Activated T-helper 1 cell treated with anti-CD3 and anti-CD28 coated beads, Interleukin-12 subunit alpha, Interleukin-12 subunit beta, Interleukin-2, Interleukin-4 antibody, amounts not matched to agents 30 ng/mL and 10 ng/mL and 1 ng/mL, durations not matched to agents 14 hours and 24 hours and 36 hours (primary cell): ENCODE measurements around the gene ZBTB5. TPM values are rescaled to one million over a fixed set of nuclear protein-coding genes. Genes with fewer than 3 reads are reported as not detected.
"Not testable (repeated sequence)": the region's sequence is repeated elsewhere in the genome, so short reads cannot be mapped to it uniquely, and the experiment has no call there.

ENCODE experiments used
- DNase-seq: peaks from one replicate; pipeline ENCODE4 v3.0.0; 2021; ENCODE audit warnings: low spot score
- H3K27ac Mint-ChIP-seq: one replicate; pipeline ENCODE4 v1.8.0; 2021; ENCODE audit warnings: mild to moderate bottlenecking, mixed read lengths
- H3K27me3 Mint-ChIP-seq: one replicate; pipeline ENCODE4 v1.8.0; 2022; ENCODE audit warnings: mild to moderate bottlenecking, moderate library complexity, mixed read lengths; ENCODE audit not compliant: insufficient read depth
- H3K36me3 Mint-ChIP-seq: one replicate; pipeline ENCODE4 v1.8.0; 2021; ENCODE audit warnings: low read depth, mixed read lengths
- H3K4me1 Mint-ChIP-seq: one replicate; pipeline ENCODE4 v1.8.0; 2021; ENCODE audit warnings: low read depth, mixed read lengths
- H3K4me3 Mint-ChIP-seq: one replicate; pipeline ENCODE4 v1.8.0; 2021; ENCODE audit warnings: mild to moderate bottlenecking, moderate library complexity, mixed read lengths
- H3K9me3 Mint-ChIP-seq: one replicate; pipeline ENCODE4 v1.8.0; 2021; ENCODE audit warnings: mixed read lengths
- intact Hi-C: fragments of 100-400 bp; cut with micrococcal nuclease; formaldehyde crosslinking; loops from one replicate; pipeline ENCODE4 v1.15.1; 2024
- total RNA-seq: library from RNA; stranded (reverse); gene quantifications from 2 replicates; pipeline ENCODE4 v1.2.3, GENCODE V29; 2022

Gene ZBTB5
- total RNA-seq, 1 donor from 2014 or later = 9.6 TPM

DNA sequence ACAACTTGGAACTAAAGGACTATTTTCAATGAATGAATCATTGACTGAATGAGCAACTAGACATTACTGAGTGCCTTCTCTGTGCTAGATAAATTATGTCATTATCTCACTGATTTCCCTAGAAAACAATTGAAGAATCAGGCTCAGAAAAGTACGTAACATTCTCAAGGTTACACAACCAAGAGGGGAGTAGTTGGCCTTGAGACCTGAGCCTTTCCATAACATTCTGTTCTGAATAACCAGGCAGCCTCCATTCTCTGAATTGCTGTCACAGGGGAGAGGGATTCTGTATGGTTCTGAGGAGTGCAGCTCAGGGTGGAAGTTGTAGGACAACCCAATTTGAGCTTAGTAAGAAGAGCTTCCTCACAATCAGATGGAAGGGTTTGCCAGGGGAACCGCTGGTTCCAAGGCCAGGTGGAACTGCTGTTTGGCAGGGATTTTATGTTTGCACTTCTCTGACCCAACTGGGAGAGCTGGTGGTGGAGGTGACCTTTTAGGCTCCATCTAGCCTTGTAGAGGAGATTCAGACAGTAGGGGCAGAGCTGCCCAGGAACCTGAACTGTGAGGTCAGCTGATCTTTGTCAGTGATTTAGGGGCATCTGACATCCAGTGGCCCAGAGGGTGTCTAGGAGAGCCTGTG, 36.8 kb upstream of the ZBTB5 start:
- no peaks in the 10 kb centered on the region for H3K9me3 Mint-ChIP-seq
- no peak for DNase-seq
- no peaks in the 10 kb centered on the region for H3K27me3 Mint-ChIP-seq
- peaks cover 9% of the 10 kb centered on the region for H3K4me1 Mint-ChIP-seq
- peaks cover 59% of the 10 kb centered on the region for H3K36me3 Mint-ChIP-seq
- H3K27ac Mint-ChIP-seq = no peak overlapping the region
- no peak overlapping the region for H3K4me3 Mint-ChIP-seq
- intact Hi-C loops = no loop called here

DNA sequence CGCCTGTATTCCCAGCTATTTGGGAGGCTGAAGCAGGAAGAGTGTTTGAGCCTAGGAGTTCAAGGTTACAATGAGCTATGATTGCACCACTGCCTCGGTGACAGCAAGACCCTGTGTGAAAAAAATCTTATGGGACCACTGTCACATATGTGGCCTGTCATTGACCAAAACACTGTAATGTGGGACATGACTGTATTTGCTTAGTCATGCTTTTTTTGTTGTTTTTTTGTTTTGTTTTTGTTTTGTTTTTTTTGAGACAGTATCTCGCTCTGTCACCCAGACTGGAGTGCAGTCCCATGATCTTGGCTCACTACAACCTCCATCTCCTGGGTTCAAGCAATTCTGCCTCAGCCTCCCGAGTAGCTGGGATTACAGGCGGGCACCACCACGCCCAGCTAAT, 34.0 kb upstream of the ZBTB5 start:
- Mint-ChIP-seq H3K9me3 (no peaks in the 10 kb centered on the region), H3K27me3 (no peaks in the 10 kb centered on the region), H3K27ac (no peak overlapping the region), H3K4me3 (no peak overlapping the region), H3K36me3 (peaks cover 60% of the 10 kb centered on the region), H3K4me1 (peaks cover 9% of the 10 kb centered on the region)
- intact Hi-C loops = no loop called here
- no peak for DNase-seq

DNA sequence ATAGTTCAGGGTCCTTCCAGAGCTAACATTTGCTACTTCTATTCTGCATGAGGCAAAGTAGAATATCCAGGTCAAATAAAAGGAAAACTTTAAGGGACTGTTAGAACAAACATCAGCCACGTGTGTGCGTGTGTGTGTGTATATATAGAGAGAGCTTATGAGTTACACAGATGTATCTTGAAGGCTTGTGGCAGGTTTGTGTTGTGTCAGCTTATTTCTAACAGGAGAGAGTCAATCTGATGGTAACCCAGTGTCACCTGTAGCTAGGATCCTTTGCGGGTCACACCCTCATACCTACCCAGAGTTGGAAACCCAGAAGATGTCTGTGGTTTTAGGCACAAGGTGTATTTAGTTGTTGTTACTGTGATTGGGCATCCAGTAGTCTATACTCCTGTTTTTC, 33.2 kb upstream of the ZBTB5 start:
- Mint-ChIP-seq H3K9me3 (no peaks in the 10 kb centered on the region), H3K27ac (no peak overlapping the region), H3K27me3 (no peaks in the 10 kb centered on the region), H3K4me1 (peaks cover 1% of the 10 kb centered on the region), H3K36me3 (peaks cover 58% of the 10 kb centered on the region), H3K4me3 (no peak overlapping the region)
- no peak for DNase-seq
- intact Hi-C loops = no loop called here

DNA sequence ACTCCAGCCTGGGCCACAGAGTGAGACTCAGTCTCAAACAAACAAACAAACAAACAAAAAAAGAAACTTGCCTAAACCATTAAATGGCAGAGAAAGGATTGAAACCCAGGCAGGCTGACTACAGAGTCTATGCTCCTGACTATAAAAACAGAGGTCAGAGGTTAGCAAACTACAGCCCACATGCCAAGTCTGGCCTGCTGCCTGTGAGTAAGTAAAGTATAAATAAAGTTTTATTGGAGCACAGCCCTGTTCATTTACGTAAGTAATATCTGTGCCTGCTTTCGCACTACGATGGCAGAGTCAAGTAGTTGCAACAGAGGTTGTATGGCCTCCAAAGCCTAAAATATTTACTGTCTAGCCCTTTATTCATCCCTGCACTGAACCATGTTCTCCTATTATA, 32.1 kb upstream of the ZBTB5 start:
- Mint-ChIP-seq H3K4me3 (no peak overlapping the region), H3K27me3 (no peaks in the 10 kb centered on the region), H3K27ac (no peak overlapping the region), H3K36me3 (peaks cover 52% of the 10 kb centered on the region), H3K9me3 (no peaks in the 10 kb centered on the region), H3K4me1 (no peaks in the 10 kb centered on the region)
- intact Hi-C loops = no loop called here
- DNase-seq = no peak

DNA sequence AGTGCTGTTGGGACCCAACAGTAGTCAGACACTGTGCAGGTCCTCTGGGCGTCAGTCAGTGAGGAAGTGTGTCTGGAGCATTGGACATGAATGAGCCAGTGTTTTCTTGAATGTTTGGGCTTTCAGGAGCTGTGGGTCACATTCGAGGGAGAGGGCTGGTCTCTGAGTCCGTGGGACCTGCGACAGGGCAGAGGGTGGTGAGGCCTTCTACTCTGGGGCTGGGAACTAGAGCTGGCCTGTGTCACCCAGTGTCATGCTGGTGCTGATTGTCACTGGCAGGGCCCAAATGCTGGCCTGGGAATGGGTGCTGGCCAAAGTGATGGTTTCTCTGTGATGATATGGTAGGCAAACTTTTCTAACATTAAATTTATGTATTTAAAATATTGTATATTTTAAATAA, 30.8 kb upstream of the ZBTB5 start:
- Mint-ChIP-seq H3K36me3 (peaks cover 45% of the 10 kb centered on the region), H3K9me3 (no peaks in the 10 kb centered on the region), H3K27me3 (no peaks in the 10 kb centered on the region), H3K27ac (no peak overlapping the region), H3K4me3 (no peak overlapping the region), H3K4me1 (peaks cover 6% of the 10 kb centered on the region)
- no peak for DNase-seq
- intact Hi-C loops = no loop called here

DNA sequence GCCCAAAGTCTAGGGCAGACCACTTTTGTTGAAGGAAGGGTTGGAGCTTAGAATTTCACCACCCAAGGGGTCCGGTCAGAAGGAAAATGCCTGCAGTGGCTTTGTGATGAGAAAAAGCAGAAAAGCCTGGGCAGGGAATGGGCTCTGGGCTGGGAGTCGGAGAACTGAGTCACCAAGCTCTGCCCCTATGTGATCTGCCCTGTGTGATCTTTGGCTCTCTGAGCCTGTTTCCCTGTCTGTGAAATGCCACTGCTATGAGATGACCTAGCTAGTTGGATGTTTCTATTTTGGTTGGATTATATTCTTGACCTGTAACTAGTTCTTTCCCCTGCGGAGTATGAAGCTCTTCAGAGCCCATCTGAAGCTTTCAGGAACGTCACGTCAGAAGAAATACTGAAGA, 30.3 kb upstream of the ZBTB5 start:
- Mint-ChIP-seq H3K27ac (no peak overlapping the region), H3K36me3 (peaks cover 45% of the 10 kb centered on the region)

DNA sequence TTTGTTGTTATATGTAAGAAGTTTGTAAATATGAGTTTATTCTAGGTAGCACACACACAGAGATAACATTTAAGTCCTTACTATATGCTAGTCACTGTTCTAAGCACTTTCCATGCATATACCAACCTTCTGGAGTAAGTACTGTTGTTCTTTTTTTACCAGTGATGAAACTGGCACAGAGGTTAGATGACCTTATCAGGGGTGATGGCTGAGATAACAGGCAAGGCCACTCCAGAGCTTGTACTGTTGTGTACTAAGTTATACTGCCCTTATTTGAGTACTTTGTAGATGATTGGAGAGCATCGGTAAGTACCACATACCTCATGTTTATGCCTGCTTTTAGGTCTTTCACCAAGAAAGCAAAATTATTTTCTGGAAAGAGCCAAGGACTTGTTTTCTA, 26.7 kb upstream of the ZBTB5 start:
- no peak for DNase-seq
- intact Hi-C loops = no loop called here
- Mint-ChIP-seq H3K4me1 (peaks cover 27% of the 10 kb centered on the region), H3K27me3 (no peaks in the 10 kb centered on the region), H3K9me3 (no peaks in the 10 kb centered on the region), H3K36me3 (peaks cover 47% of the 10 kb centered on the region), H3K27ac (no peak overlapping the region), H3K4me3 (no peak overlapping the region)

More for the DNA sequence above, 30.3 kb upstream of the ZBTB5 start:
- intact Hi-C loops = no loop called here
- peaks cover 8% of the 10 kb centered on the region for H3K4me1 Mint-ChIP-seq
- no peaks in the 10 kb centered on the region for H3K27me3 Mint-ChIP-seq
- H3K9me3 Mint-ChIP-seq = no peaks in the 10 kb centered on the region
- no peak for DNase-seq
- H3K4me3 Mint-ChIP-seq = no peak overlapping the region

DNA sequence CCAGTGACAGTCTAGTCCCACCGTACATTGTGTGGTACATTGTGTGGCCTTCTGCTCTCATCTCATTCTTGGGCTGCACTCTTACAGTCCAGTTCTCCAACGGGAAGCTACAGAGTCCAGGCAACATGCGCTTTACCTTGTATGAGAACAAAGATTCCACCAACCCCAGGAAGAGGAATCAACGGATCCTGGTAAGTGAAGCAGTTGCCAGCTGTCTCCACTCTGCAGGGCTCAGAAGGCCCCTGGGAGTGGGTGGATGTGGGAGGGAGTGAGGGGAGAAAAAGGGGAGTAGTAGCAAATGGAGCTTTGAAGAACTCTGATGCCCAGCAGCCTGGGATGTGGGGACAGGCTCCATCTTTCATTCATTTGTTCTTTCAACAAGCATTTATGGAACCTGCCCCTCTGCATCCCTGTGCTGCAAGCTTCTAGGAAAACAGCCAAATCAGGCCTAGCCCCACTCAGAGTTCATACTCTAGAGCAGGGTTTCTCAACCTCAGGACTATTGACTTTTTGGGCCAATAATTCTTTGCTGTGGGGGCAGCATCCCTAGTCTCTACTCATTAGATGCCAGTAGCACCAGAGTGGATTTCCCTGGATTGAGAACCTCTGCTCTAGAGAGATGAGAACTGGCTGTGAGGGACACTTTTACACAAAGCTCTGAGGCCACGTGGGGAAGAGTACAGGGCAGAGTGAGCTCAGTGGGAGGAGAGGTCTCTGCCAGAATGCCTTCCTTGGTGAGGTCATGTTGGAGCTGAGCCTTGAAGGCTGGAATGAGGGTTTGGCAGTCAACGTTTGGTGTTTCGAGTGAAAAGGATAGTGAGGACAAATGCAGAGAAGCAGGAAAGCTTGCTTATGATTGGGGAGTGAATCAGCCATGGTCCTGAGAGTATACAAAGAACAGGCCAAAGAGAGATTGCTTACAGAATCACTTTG, 21.6 kb upstream of the ZBTB5 start:
- Mint-ChIP-seq H3K9me3 (no peaks in the 10 kb centered on the region), H3K27ac (peak overlapping the region; percentile 92), H3K36me3 (peaks cover 26% of the 10 kb centered on the region), H3K4me3 (peak overlapping the region; percentile 96), H3K4me1 (peaks cover 37% of the 10 kb centered on the region), H3K27me3 (peaks cover under 1% of the 10 kb centered on the region)
- no peak for DNase-seq
- intact Hi-C loops = loop anchor here (1.0 to 10.0 kb wide), 4 partner anchors 72 to 315 kb away; partner anchors contain the start of genes DCAF10, EXOSC3 and TOMM5

DNA sequence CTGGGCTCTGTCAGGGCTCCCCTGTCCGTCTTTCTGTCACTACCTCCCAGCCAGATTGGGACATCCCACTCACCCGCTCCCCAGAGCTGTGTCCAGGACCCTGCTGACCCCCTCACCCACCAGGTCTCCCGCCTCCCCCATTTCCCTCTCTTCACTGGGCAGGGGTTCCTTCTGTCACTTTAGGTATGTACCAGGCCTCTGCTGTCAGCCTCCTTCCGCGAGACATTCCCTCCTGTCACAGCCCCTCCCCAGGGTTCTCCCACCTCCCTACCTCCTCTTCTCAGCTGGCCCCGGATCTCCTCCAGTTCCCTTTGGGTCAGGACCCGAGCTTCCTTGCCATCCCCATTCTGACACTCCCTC, 21.0 kb upstream of the ZBTB5 start:
- intact Hi-C loops = loop anchor here (1.0 to 10.0 kb wide), 4 partner anchors 71 to 316 kb away; partner anchors contain the start of genes DCAF10, EXOSC3 and TOMM5
- no peak for DNase-seq
- Mint-ChIP-seq H3K4me1 (peaks cover 34% of the 10 kb centered on the region), H3K4me3 (peak overlapping the region; percentile 96), H3K9me3 (no peaks in the 10 kb centered on the region), H3K36me3 (peaks cover 23% of the 10 kb centered on the region), H3K27ac (peak overlapping the region; percentile 92), H3K27me3 (peaks cover 6% of the 10 kb centered on the region)

DNA sequence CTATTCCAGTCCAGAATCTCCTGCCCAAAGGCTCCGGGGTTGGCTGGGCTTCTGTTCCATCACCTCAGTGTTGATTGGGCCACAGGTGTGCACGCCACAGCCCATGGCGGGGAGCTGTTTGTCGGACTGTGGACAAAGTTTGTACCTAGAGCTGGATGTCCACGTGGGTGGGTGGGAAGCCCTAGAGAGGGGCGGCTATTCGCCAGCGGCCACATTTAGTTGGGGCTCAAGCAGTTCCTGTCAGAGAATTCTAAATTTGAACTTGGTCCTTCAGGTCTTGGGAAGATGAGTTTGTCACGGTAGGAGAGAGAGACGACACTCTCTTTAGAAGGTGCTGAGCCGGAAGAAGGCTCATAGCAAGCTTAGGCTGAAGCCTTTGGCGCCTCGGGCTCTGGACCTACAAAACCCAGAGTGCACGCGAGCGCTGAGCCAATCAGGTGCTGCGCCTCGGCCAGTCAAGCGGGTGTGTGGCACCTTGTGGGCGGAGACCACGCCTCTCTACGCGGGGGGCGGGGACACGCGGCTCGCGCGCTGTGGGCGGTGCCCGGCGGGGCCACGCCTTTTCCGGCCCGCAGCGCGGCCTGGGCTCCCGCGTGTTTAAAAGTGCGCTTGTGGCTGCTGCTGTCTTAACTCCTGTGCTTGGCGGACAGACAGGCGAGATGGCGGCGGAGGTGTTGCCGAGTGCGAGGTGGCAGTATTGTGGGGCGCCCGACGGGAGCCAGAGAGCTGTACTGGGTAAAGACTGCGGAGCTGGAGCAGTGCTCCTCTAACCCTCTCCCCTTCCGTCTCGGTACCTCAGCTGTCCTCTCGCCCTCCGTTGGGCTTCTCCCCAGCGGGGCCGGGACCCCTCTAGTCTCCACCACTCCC, 20.4 kb upstream of the ZBTB5 start, which contains the start of gene POLR1E:
Gene POLR1E, plus strand, starts transcription at position 560 of the 867 bp plus-strand sequence. Its CDS starts 100 bp downstream, at position 660.
- Mint-ChIP-seq H3K4me3 (peak within 1 kb of the TSS; percentile 96), H3K4me1 (peaks cover 32% of the 10 kb centered on the region), H3K36me3 (peaks cover 19% of the 10 kb centered on the region), H3K9me3 (no peaks in the 10 kb centered on the region), H3K27me3 (peaks cover 8% of the 10 kb centered on the region), H3K27ac (peak within 1 kb of the TSS; percentile 92)
- intact Hi-C loops = loop anchor here (1.0 to 10.0 kb wide), 8 partner anchors 20 to 584 kb away; partner anchors contain the start of genes DCAF10, EXOSC3, SHB and TOMM5
- peak; percentile 95 for DNase-seq

DNA sequence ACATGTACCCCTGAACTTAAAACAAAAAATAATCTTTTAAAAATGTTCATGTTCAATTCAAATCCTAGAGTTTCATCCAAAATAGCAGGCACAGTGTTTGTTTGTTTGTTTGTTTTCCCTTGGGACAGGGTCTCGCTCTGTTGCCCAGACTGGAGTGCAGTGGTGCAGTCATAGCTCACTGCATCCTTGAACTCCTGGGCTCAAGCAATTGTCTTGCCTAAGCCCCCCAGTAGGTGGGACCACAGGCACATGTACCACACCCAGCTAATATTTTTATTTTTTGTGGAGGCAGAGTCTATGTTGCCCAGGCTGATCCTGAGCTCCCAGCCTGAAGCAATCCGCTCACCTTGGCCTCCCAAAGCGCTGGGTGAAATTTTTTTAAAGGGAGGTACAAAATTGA, 15.5 kb upstream of the ZBTB5 start:
- Mint-ChIP-seq H3K9me3 (no peaks in the 10 kb centered on the region), H3K27ac (no peak overlapping the region), H3K4me3 (no peak overlapping the region), H3K36me3 (no peaks in the 10 kb centered on the region), H3K4me1 (peaks cover 11% of the 10 kb centered on the region), H3K27me3 (peaks cover 30% of the 10 kb centered on the region)
- no peak for DNase-seq
- intact Hi-C loops = loop anchor here (10.0 kb wide), 1 partner anchor 304 kb away; the partner anchor contains the start of gene EXOSC3

DNA sequence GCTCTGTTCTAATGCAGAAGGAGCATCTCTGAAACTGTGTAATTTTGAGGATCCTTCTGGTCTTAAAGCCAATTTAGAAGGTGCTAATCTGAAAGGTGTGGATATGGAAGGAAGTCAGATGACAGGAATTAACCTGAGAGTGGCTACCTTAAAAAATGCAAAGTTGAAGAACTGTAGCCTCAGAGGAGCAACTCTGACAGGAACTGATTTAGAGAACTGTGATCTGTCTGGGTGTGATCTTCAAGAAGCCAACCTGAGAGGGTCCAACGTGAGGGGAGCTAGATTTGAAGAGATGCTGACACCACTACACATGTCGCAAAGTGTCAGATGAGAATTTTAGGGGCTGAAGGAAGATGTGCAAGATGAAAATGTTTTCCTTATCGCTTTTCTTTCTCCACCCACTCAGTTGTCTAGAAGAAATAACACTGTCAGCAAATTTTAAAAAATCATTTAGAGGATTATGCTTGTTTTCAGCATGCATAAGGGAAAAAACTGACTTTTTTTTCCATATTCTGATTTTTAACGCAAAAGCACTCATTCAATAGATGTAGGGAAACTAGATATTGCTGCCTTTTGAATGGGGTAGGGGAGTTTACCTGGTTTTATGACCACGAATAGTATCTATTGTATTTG, 12.9 kb upstream of the ZBTB5 start:
- H3K27ac Mint-ChIP-seq, DNase-seq, H3K4me3 Mint-ChIP-seq, intact Hi-C loops, H3K36me3 Mint-ChIP-seq, H3K4me1 Mint-ChIP-seq: not testable (repeated sequence)
- Mint-ChIP-seq H3K27me3 (peaks cover 34% of the 10 kb centered on the region), H3K9me3 (peaks cover 16% of the 10 kb centered on the region)
